ENCODE data around the gene YTHDF1. TPM values are rescaled to one million over a fixed set of nuclear protein-coding genes. Genes with fewer than 3 reads are reported as not detected.

The YTHDF1 gene
- total RNA-seq (18.6 TPM), polyA plus RNA-seq (38.2 TPM)
- long read RNA-seq, donor 1: 0 reads
- long read RNA-seq, donor 2, transcript YTHDF1-202 (5 exons, 3,301 nt): major isoform, 7 of 23 reads
- long read RNA-seq, donor 2, partial matches to known transcripts: 14 of 23 reads
- long read RNA-seq, donor 2, other reads (novel, unspliced or antisense): 0 of 23 reads
- long read RNA-seq, donor 3, transcript YTHDF1-202 (5 exons, 3,301 nt): major isoform, 7 of 13 reads
- long read RNA-seq, donor 3, partial matches to known transcripts: 6 of 13 reads
- long read RNA-seq, donor 3, other reads (novel, unspliced or antisense): 0 of 13 reads
- long read RNA-seq, donor 4: 0 reads
- long read RNA-seq, donor 5, partial matches to known transcripts: 5 of 10 reads
- long read RNA-seq, donor 5, other reads (novel, unspliced or antisense): 0 of 10 reads
- long read RNA-seq, donor 6, partial matches to known transcripts: 6 of 8 reads
- long read RNA-seq, donor 6, other reads (novel, unspliced or antisense): 0 of 8 reads
- long read RNA-seq, donor 7, transcript YTHDF1-202 (5 exons, 3,301 nt): major isoform, 5 of 25 reads
- long read RNA-seq, donor 7, partial matches to known transcripts: 16 of 25 reads
- long read RNA-seq, donor 7, other reads (novel, unspliced or antisense): 0 of 25 reads
- long read RNA-seq, donor 8, partial matches to known transcripts: 0 of 1 reads
- long read RNA-seq, donor 8, other reads (novel, unspliced or antisense): 0 of 1 reads
- long read RNA-seq, donor 9, partial matches to known transcripts: 0 of 3 reads
- long read RNA-seq, donor 9, other reads (novel, unspliced or antisense): 0 of 3 reads
- long read RNA-seq, donor 10, partial matches to known transcripts: 15 of 21 reads
- long read RNA-seq, donor 10, other reads (novel, unspliced or antisense): 0 of 21 reads

GRCh38 chr20:63216041-63216848, at the start of gene YTHDF1:
Gene YTHDF1, minus strand, starts transcription at chr20:63216131. Its CDS starts 239 bp downstream, at chr20:63215892.
- Histone ChIP-seq H3K36me3 (ENCODE audit: control insufficient read depth in 2 of 2, insufficient read depth in 2 of 2, low read length in 1 of 2) (peaks cover 13 to 34% of the 10 kb centered on the region in 2 donors), H3K27me3 (ENCODE audit: control insufficient read depth in 2 of 2, insufficient read depth in 1 of 2, low read length in 1 of 2) (peaks cover 0 to 14% of the 10 kb centered on the region in 2 donors), H3K27ac (ENCODE audit: low read depth in 1 of 2, low read length in 1 of 2) (peak within 1 kb of the TSS; percentile 43 to 81), H3K4me1 (ENCODE audit: control insufficient read depth in 2 of 2, insufficient read depth in 2 of 2, low read length in 2 of 2) (peaks cover 7 to 17% of the 10 kb centered on the region in 2 donors), H3K4me3 (ENCODE audit: low read length in 2 of 2) (peak within 1 kb of the TSS; percentile 70 to 83), H3K9me3 (ENCODE audit: control insufficient read depth in 2 of 2, insufficient read depth in 1 of 2, low read length in 1 of 2) (no peaks in the 10 kb centered on the region)
- peak; percentile 75 to 97 (median 91) for DNase-seq (ENCODE audit: low read depth in 6 of 9, low spot score in 9 of 9)
- 3% methylated on average over 96 of the region's 96 CpGs for WGBS

- H3K27me3 ChIP-seq (ENCODE audit: control insufficient read depth in 2 of 2, insufficient read depth in 1 of 2, low read length in 1 of 2): peaks cover 3 to 64% of the 10 kb centered on the region in 2 donors
- no peaks in the 10 kb centered on the region for H3K36me3 ChIP-seq (ENCODE audit: control insufficient read depth in 2 of 2, insufficient read depth in 2 of 2, low read length in 1 of 2)
- H3K9me3 ChIP-seq (ENCODE audit: control insufficient read depth in 2 of 2, insufficient read depth in 1 of 2, low read length in 1 of 2): no peaks in the 10 kb centered on the region
- H3K4me3 ChIP-seq (ENCODE audit: low read length in 2 of 2): no peak overlapping the region
- no peak overlapping the region for H3K27ac ChIP-seq (ENCODE audit: low read depth in 1 of 2, low read length in 1 of 2)
- H3K4me1 ChIP-seq (ENCODE audit: control insufficient read depth in 2 of 2, insufficient read depth in 2 of 2, low read length in 2 of 2): peaks cover 0 to 10% of the 10 kb centered on the region in 2 donors
- 77% methylated on average over 14 of the region's 14 CpGs for WGBS
- DNase-seq (ENCODE audit: low read depth in 6 of 9, low spot score in 9 of 9): no peak
Observed at GRCh38 chr20:63264519-63264918, 48.6 kb upstream of the YTHDF1 start.

GRCh38 chr20:63264000-63264399, 48.1 kb upstream of the YTHDF1 start:
- Histone ChIP-seq H3K4me3 (ENCODE audit: low read length in 2 of 2) (no peak overlapping the region), H3K4me1 (ENCODE audit: control insufficient read depth in 2 of 2, insufficient read depth in 2 of 2, low read length in 2 of 2) (peaks cover 0 to 8% of the 10 kb centered on the region in 2 donors), H3K36me3 (ENCODE audit: control insufficient read depth in 2 of 2, insufficient read depth in 2 of 2, low read length in 1 of 2) (no peaks in the 10 kb centered on the region), H3K27ac (ENCODE audit: low read depth in 1 of 2, low read length in 1 of 2) (no peak overlapping the region), H3K9me3 (ENCODE audit: control insufficient read depth in 2 of 2, insufficient read depth in 1 of 2, low read length in 1 of 2) (no peaks in the 10 kb centered on the region), H3K27me3 (ENCODE audit: control insufficient read depth in 2 of 2, insufficient read depth in 1 of 2, low read length in 1 of 2) (peaks cover 3 to 67% of the 10 kb centered on the region in 2 donors)
- 95% methylated on average over 10 of the region's 10 CpGs for WGBS
- no peak for DNase-seq (ENCODE audit: low read depth in 6 of 9, low spot score in 9 of 9)

- Histone ChIP-seq H3K36me3 (ENCODE audit: control insufficient read depth in 2 of 2, insufficient read depth in 2 of 2, low read length in 1 of 2) (no peaks in the 10 kb centered on the region), H3K4me3 (ENCODE audit: low read length in 2 of 2) (no peak overlapping the region), H3K27ac (ENCODE audit: low read depth in 1 of 2, low read length in 1 of 2) (no peak overlapping the region), H3K27me3 (ENCODE audit: control insufficient read depth in 2 of 2, insufficient read depth in 1 of 2, low read length in 1 of 2) (peaks cover 6 to 68% of the 10 kb centered on the region in 2 donors), H3K4me1 (ENCODE audit: control insufficient read depth in 2 of 2, insufficient read depth in 2 of 2, low read length in 2 of 2) (peaks cover 0 to 14% of the 10 kb centered on the region in 2 donors), H3K9me3 (ENCODE audit: control insufficient read depth in 2 of 2, insufficient read depth in 1 of 2, low read length in 1 of 2) (no peaks in the 10 kb centered on the region)
- WGBS: 80% methylated on average over 9 of the region's 9 CpGs
- DNase-seq (ENCODE audit: low read depth in 6 of 9, low spot score in 9 of 9): no peak
Observed at GRCh38 chr20:63262836-63263235, 46.9 kb upstream of the YTHDF1 start.

- Histone ChIP-seq H3K4me1 (ENCODE audit: control insufficient read depth in 2 of 2, insufficient read depth in 2 of 2, low read length in 2 of 2) (peaks cover 0 to 15% of the 10 kb centered on the region in 2 donors), H3K4me3 (ENCODE audit: low read length in 2 of 2) (no peak overlapping the region), H3K27ac (ENCODE audit: low read depth in 1 of 2, low read length in 1 of 2) (no peak overlapping the region), H3K36me3 (ENCODE audit: control insufficient read depth in 2 of 2, insufficient read depth in 2 of 2, low read length in 1 of 2) (no peaks in the 10 kb centered on the region), H3K27me3 (ENCODE audit: control insufficient read depth in 2 of 2, insufficient read depth in 1 of 2, low read length in 1 of 2) (peaks cover 6 to 66% of the 10 kb centered on the region in 2 donors), H3K9me3 (ENCODE audit: control insufficient read depth in 2 of 2, insufficient read depth in 1 of 2, low read length in 1 of 2) (no peaks in the 10 kb centered on the region)
- no peak for DNase-seq (ENCODE audit: low read depth in 6 of 9, low spot score in 9 of 9)
- 13% methylated on average over 30 of the region's 30 CpGs for WGBS
Observed at GRCh38 chr20:63261795-63262528, 46.0 kb upstream of the YTHDF1 start.

GRCh38 chr20:63261060-63261794, 45.3 kb upstream of the YTHDF1 start:
- Histone ChIP-seq H3K36me3 (ENCODE audit: control insufficient read depth in 2 of 2, insufficient read depth in 2 of 2, low read length in 1 of 2) (no peaks in the 10 kb centered on the region), H3K27me3 (ENCODE audit: control insufficient read depth in 2 of 2, insufficient read depth in 1 of 2, low read length in 1 of 2) (peaks cover 10 to 72% of the 10 kb centered on the region in 2 donors), H3K4me3 (ENCODE audit: low read length in 2 of 2) (no peak overlapping the region), H3K4me1 (ENCODE audit: control insufficient read depth in 2 of 2, insufficient read depth in 2 of 2, low read length in 2 of 2) (peaks cover 0 to 15% of the 10 kb centered on the region in 2 donors), H3K27ac (ENCODE audit: low read depth in 1 of 2, low read length in 1 of 2) (no peak overlapping the region), H3K9me3 (ENCODE audit: control insufficient read depth in 2 of 2, insufficient read depth in 1 of 2, low read length in 1 of 2) (no peaks in the 10 kb centered on the region)
- no peak for DNase-seq (ENCODE audit: low read depth in 6 of 9, low spot score in 9 of 9)
- 72% methylated on average over 25 of the region's 25 CpGs for WGBS

GRCh38 chr20:63260521-63260920, 44.6 kb upstream of the YTHDF1 start:
- H3K9me3 ChIP-seq (ENCODE audit: control insufficient read depth in 2 of 2, insufficient read depth in 1 of 2, low read length in 1 of 2): no peaks in the 10 kb centered on the region
- no peak overlapping the region for H3K4me3 ChIP-seq (ENCODE audit: low read length in 2 of 2)
- H3K4me1 ChIP-seq (ENCODE audit: control insufficient read depth in 2 of 2, insufficient read depth in 2 of 2, low read length in 2 of 2): peaks cover 0 to 15% of the 10 kb centered on the region in 2 donors
- H3K27ac ChIP-seq (ENCODE audit: low read depth in 1 of 2, low read length in 1 of 2): no peak overlapping the region
- whole genome bisulfite sequencing: 94% methylated on average over 15 of the region's 15 CpGs
- no peaks in the 10 kb centered on the region for H3K36me3 ChIP-seq (ENCODE audit: control insufficient read depth in 2 of 2, insufficient read depth in 2 of 2, low read length in 1 of 2)
- H3K27me3 ChIP-seq (ENCODE audit: control insufficient read depth in 2 of 2, insufficient read depth in 1 of 2, low read length in 1 of 2): peaks cover 17 to 79% of the 10 kb centered on the region in 2 donors
- DNase-seq (ENCODE audit: low read depth in 6 of 9, low spot score in 9 of 9): no peak

All from thymus (tissue), 14 donors.